ENCODE measurements around the gene FAM13B.

GRCh38 chr5:137937994-137938750, 94.7 kb downstream of the FAM13B start:
- TF ChIP-seq RBM17 (IDR thresholded peaks at IDR 0.05; ENCODE audit: borderline replicate concordance, low read depth, low read length) = no peak
- no peak for TF ChIP-seq PKNOX1 (IDR thresholded peaks at IDR 0.05)
- TF ChIP-seq, protein P1, sequence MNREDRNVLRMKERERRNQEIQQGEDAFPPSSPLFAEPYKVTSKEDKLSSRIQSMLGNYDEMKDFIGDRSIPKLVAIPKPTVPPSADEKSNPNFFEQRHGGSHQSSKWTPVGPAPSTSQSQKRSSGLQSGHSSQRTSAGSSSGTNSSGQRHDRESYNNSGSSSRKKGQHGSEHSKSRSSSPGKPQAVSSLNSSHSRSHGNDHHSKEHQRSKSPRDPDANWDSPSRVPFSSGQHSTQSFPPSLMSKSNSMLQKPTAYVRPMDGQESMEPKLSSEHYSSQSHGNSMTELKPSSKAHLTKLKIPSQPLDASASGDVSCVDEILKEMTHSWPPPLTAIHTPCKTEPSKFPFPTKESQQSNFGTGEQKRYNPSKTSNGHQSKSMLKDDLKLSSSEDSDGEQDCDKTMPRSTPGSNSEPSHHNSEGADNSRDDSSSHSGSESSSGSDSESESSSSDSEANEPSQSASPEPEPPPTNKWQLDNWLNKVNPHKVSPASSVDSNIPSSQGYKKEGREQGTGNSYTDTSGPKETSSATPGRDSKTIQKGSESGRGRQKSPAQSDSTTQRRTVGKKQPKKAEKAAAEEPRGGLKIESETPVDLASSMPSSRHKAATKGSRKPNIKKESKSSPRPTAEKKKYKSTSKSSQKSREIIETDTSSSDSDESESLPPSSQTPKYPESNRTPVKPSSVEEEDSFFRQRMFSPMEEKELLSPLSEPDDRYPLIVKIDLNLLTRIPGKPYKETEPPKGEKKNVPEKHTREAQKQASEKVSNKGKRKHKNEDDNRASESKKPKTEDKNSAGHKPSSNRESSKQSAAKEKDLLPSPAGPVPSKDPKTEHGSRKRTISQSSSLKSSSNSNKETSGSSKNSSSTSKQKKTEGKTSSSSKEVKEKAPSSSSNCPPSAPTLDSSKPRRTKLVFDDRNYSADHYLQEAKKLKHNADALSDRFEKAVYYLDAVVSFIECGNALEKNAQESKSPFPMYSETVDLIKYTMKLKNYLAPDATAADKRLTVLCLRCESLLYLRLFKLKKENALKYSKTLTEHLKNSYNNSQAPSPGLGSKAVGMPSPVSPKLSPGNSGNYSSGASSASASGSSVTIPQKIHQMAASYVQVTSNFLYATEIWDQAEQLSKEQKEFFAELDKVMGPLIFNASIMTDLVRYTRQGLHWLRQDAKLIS (CRISPR knock-in tag; IDR thresholded peaks at IDR 0.05) = no peak
- TF ChIP-seq TARDBP (IDR thresholded peaks at IDR 0.05) = no peak
- TF ChIP-seq, protein P2, sequence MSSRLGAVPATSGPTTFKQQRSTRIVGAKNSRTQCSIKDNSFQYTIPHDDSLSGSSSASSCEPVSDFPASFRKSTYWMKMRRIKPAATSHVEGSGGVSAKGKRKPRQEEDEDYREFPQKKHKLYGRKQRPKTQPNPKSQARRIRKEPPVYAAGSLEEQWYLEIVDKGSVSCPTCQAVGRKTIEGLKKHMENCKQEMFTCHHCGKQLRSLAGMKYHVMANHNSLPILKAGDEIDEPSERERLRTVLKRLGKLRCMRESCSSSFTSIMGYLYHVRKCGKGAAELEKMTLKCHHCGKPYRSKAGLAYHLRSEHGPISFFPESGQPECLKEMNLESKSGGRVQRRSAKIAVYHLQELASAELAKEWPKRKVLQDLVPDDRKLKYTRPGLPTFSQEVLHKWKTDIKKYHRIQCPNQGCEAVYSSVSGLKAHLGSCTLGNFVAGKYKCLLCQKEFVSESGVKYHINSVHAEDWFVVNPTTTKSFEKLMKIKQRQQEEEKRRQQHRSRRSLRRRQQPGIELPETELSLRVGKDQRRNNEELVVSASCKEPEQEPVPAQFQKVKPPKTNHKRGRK (tag; IDR thresholded peaks at IDR 0.05) = no peak
- TF ChIP-seq CTCF (IDR thresholded peaks at IDR 0.05 in 2 of 3, conservative IDR thresholded peaks at IDR 0.05 in 1 of 3; ENCODE audit: insufficient read depth in 2 of 3, low read depth in 1 of 3, low read length in 3 of 3) = no peak
- no peak for TF ChIP-seq TAL1 (IDR thresholded peaks at IDR 0.05)
- TF ChIP-seq SMAD2 (IDR thresholded peaks at IDR 0.05; ENCODE audit: low read depth, low read length) = no peak
- no peak for TF ChIP-seq FOXK2 (conservative IDR thresholded peaks at IDR 0.05 in 1 of 2, IDR thresholded peaks at IDR 0.05 in 1 of 2; ENCODE audit: low read depth in 2 of 2)
